ENCODE data around the gene SHISA6.

SHISA6 gene

DNA sequence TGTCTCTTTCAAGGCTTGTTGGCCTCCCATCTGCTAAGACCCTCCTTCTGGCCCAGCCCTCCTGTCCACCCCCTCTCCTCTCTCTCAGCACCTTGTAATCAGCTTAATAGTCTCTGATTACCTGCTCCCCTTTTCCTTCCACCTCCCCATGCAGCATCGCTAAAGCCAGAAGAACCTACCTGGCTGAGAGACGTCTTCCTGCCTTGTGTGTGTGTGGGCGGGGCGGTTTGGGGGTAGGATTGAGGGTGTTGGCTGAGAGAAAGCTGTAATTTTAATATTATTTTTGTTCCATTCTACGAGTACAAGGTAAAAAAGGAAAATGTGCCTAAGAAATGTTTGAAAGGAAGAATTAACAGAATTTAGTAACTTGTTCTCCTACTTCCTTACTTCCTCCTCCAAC is 360.6 kb downstream of the SHISA6 start:
- no peak for DNase-seq

DNA sequence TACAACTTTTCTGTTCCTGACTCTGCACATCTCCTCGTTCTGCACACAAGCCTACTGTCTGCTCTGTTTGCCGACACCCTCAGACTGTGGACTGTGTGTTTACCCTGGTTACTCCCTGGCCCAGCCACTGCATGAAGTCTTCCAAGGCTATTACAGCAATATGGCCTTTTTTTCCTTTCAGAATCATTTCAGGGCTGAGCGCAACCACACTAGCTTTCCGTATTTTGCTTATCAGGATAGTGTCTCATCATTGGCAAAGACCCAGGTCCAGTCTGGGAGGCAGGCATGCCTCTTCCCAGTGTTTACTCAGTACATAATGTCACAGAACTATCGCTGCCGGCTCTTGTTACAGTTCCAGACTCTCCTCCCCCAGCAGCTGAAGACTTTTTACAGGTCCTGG is 367.4 kb downstream of the SHISA6 start:
- DNase-seq, result no peak

DNA sequence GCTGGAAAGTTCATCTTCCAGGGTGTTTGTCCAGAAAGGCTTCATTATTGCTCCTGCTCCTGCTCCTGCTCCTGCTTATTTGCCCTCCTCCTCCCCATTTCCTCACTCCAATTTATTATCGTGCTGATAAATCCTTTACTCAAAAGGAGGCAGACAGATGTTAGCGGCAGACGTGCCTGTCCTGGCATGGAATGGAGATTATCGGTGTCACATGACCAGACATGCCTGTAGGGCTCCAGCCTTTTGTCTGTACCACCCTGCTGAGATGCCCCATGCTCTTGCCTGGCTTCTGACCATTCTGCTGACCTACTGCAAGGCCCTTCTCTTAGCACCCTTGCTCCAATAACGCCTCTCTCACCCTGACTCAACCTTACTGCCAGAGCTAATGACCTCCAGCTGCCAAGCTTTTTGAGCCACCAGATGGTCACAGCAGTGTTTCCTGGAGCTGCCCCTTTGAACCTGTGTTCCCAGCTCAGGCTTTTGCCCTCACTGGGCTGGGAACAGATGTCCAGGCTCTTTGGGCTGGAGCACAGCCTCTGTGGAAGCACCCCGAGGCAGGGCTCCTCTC is 370.1 kb downstream of the SHISA6 start:
- no peak for DNase-seq

DNA sequence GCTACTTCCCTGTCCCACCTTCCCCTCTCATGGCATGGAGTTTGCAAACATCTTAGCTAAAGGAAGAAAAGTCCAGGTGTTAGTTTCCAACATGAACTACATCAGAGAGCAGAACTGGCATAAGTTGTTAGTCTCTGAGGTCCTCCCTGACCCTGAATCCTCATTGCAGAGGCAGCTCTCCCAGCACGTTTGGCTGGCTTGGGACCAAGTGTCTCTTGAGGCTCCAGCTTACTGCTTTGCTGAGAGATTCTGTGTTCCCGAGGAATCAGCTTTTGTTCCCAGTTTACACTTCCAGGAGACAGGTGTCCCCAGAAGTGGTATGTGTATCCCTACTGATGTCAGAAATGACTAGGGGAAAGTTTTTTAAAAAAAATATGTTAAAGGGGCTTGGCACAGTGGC is 371.9 kb downstream of the SHISA6 start:
- no peak for DNase-seq

Measured in hematopoietic multipotent progenitor cell treated with erythropoietin and hydrocortisone succinate and interleukin-3 and kit ligand, for 8 days (in vitro differentiated cells).